Prostate gland (tissue), 2 donors: ENCODE data around the gene NUP133.

ENCODE experiments used
- CTCF ChIP-seq, 4 experiments: fragments of 200-600 bp in 2 of 4; fragments of 450-650 bp in 2 of 4; sonication (generic) in 2 of 4; IDR thresholded peaks; 1 replicate in 3 of 4; 2 replicates in 1 of 4; pipeline ENCODE4 v1.5.1; 2016 to 2019; ENCODE audit warnings: antibody characterized with exemption in 4 of 4, mild to moderate bottlenecking in 2 of 4, moderate library complexity in 2 of 4
- POLR2A ChIP-seq: fragments of 450-650 bp; IDR thresholded peaks from one replicate; pipeline ENCODE4 v1.6.1; 2016; ENCODE audit warnings: antibody characterized with exemption, mild to moderate bottlenecking
- POLR2AphosphoS5 ChIP-seq: sonication (generic); formaldehyde crosslinking; IDR thresholded peaks from one replicate; pipeline ENCODE4 v1.6.1; 2017; ENCODE audit warnings: antibody characterized with exemption

- no peak for TF ChIP-seq CTCF (IDR thresholded peaks at IDR 0.05)
- no peak for TF ChIP-seq POLR2AphosphoS5
- TF ChIP-seq POLR2A = no peak
These were observed 37.0 kb downstream of the NUP133 start for GRCh38 chr1:229471175-229471574.
